T-helper 1 cell treated with Interleukin-12 subunit alpha and Interleukin-12 subunit beta and Interleukin-4 antibody, amounts not matched to agents 30 ng/mL and 1 ng/mL, for 36 hours (primary cell): Measurements from ENCODE around the gene CRIM1. TPM values are rescaled to one million over a fixed set of nuclear protein-coding genes. Genes with fewer than 3 reads are reported as not detected.

Source experiments
- intact Hi-C: fragments of 100-400 bp; cut with micrococcal nuclease; formaldehyde crosslinking; loops from one replicate; pipeline ENCODE4 v1.15.1; 2024
- total RNA-seq: library from RNA; stranded (reverse); gene quantifications from 2 replicates; pipeline ENCODE4 v1.2.3, GENCODE V29; 2022

CRIM1 gene
- total RNA-seq, 1 donor from 2014 or later: 11.4 TPM

DNA sequence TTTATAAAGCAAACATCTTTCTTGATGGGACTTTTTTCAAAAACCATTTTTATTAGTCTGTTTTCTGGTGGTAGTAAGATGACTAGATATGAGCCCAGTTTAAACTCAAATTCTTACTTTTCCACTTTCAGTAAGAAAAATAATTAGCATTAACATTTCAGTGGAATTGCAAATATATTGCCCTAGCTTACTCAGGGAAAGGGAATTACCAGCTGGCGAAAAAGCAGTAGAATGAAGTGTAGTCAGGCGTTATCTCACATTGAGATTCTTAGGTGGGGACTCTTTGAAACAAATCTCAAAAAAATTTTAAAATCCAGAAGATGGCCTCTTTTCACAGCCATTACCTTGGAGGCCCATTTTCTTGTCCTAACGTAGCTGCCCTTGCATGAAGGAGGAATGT is 65.8 kb downstream of the CRIM1 start:
- intact Hi-C loops: no loop called here

DNA sequence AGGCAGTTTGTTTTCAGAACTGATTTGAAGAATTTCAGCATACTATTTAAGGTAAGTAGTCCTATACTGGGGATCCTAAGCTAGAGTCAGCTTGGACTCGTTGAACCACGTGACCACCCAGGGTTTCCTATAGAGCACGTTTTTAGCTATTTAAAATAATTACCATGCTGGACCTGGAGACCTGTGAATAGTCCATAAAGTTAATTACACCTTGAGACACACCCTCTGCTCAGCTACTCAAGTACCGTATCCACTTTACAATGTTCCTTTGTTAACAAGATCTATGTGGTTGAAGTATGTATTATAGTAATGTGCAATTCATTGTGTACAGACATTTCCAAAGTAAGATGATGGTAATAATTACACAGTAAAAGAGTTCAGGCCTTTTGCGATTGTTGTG is 67.6 kb downstream of the CRIM1 start:
- intact Hi-C loops: no loop called here

DNA sequence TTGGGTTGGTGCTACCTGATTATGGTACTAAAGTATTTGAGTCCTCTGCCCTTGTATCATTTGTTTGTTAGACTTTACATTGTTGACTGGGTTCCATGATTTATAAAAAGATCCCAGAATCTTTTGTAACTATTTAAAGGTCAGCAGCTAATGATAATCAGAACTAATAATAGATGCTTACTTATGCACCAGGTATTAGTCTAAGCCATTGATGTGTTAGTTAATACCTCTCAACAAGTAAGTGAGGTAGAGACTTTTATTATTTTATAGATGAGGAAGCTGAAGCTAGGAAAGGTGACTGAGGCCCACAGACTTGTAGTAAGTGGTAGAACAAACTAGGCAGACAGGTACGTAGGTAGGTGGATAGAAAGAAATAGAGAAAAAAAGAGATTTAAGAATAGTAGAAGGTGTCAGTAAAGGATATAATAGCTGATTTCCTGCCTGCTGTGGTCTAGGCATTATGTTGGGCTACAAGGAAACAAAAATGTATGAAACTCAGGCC is 68.1 kb downstream of the CRIM1 start:
- intact Hi-C loops: no loop called here

DNA sequence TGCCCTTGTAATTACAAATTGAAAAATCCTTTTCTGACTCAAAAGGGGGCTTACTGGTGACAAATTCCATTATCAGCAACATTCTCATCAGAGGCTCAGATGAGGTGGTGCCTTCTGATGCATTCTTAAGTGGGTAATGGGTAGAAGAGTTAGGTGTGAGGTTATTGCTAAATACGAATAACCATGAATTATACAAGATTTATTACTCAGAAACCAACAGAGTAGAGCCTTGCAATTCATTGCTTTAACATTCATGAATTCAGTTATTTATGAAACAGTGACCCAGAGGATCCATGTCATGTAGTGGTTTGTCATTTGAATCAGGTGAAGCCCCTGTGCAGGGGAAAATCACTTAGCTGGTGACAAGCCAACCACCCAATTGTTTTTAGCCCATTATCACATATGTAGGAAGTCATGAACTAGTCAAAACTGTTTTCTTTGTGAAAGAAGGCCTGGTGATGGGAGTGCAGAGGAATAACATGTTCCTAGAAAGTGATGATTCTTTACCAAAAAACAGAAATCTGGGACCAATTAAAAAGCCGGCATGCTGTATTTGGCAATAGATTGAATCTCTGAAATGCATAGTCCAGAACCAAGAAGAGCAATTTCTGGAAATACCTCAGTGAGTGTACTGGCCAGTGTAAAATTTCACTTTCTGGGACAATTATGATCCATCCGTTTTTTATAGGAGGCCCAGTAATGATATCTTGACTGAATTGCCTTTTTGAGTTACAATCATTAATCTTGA is 70.2 kb downstream of the CRIM1 start:
- intact Hi-C loops: no loop called here

DNA sequence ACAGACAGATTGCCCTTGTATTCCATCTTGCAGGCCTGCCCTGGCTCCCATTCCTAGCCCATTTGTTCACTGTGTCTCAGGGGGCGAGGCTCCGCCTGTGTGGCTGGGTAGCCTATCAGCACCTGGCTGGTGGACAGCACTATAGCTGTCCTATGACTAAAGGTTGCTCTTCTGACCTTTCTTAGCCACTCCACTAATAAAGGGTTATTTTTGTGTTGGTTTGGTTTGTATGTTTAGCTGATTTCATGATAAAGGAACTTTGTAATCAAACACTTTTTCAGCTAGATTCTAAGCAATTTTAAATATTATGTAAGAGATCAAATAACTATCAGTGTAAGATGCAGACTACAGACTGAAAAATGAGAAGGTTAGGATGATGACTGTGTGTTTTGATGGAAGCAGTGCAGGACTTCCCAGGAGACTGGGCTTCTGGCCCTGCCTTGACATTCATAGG is 72.2 kb downstream of the CRIM1 start:
- intact Hi-C loops: no loop called here

DNA sequence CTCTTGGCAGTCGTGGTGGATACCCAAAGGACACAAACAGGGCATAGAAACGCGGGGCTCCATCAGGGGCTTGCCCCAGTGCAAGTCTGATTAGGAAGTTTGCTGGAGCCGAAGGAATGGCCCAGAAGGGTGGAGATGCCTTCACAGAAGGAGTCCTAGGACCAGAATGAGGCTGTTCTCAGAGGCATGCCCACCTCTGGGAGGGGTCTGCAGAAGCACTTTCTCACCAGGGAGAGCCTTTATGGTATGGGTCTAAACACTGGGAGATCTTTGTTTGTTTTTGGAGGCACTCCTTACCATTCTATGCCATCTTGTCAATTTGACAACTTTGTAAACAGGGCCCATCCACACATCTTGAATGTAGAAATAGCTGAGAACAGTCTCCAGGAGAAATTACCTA is 75.0 kb downstream of the CRIM1 start:
- intact Hi-C loops: no loop called here

DNA sequence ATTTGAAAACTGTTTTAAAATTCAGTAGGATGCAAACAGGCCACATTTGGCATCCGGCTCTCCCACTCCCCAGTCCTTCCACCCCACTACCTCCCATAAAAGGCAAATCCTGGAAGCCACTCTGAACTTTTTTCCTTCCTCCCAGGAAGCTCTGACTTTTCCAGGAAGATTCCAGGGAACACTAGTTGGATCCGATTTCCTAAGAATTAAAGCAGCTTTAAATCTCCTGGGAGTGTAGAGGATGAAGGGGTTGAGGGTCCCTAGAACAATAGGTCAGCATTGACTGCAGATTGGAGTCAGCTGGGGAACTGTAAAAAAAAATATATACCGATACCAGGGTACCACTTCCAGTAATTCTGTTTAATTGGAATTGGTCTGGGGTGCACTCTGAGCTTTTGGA is 76.9 kb downstream of the CRIM1 start:
- intact Hi-C loops: no loop called here

DNA sequence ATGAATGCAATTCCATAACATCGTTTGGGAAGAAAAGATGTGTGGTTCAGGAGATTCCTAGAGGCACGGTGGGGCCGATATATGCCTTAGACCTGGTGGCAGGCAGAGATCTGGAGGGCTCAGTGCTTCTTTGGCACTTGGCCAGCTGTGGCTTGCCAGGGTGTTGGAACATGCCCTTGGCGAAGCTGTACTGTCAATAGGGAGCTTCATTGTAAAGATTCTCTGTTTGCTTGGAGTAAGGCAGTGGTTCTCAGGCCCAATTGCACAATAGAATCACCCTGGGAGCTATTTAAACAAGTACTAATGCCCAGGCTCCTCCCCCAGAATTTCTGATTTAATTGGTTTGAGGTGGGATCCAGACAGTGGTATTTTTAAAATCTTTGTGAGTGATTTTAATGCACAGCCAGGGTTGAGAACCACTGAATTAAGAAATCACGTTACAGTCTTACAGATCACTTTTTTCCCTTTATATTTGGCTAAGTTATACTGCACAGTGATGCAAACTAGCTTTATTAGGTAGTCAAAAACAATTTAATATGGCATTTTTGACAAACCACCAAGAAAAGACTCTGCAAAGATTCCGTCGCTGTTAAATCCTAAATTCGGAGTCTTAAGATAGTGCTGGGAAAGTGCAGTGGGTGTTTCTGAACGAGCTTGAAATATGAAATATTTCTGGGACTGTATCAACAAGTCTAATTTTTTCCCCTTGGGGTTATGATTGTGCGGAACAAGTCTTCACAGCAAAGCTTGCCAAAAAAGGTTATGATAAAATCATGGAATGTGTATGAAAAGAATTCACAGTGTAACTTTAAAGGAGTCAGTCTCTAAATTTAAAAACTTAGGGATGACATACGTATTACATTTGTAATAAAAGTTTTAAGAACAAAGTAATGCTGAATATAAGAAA is 78.0 kb downstream of the CRIM1 start:
- intact Hi-C loops: no loop called here

DNA sequence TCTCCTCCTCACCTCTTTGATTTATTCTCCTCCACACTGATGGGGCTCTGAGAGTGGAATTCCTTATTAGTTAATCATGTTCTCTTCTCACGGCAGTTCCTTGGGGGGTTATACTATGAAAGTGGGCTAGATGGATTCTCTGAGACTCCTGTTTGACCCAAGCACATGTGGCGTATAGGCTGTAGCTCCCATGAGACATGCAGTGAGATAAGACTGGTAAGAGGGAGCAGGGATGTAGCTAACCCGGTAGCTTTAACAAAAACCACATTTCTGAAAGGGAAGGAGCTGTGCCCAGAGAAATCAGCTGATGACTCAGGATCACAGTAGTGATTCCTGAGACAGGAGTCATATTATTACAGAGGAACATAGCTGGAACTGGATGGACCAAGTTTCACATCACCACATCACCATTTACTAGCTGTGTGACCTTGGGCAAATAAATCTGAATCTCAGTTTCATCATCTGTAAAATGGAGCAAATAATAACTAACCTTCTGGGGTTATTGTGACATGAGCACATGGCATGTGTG is 82.9 kb downstream of the CRIM1 start:
- intact Hi-C loops: no loop called here

DNA sequence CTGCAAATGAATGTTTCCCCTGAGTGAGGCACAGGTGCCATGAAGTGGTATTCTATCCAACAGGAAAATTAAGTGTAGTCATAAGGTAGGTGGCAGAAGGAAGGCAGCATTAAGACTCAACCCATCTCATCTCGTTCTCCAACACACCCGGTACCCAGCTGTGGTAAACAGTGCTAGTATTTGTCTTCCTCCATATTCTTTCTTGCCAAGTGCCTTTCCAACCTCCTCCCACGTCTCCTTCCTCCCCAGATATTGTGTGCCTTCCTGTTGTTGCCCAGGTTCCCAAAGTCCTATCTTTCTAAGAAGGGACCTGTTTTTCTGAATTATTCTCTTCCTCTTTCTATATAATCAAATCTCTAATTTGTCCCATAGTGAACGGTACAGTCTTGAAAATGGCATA is 83.5 kb downstream of the CRIM1 start:
- intact Hi-C loops: no loop called here

DNA sequence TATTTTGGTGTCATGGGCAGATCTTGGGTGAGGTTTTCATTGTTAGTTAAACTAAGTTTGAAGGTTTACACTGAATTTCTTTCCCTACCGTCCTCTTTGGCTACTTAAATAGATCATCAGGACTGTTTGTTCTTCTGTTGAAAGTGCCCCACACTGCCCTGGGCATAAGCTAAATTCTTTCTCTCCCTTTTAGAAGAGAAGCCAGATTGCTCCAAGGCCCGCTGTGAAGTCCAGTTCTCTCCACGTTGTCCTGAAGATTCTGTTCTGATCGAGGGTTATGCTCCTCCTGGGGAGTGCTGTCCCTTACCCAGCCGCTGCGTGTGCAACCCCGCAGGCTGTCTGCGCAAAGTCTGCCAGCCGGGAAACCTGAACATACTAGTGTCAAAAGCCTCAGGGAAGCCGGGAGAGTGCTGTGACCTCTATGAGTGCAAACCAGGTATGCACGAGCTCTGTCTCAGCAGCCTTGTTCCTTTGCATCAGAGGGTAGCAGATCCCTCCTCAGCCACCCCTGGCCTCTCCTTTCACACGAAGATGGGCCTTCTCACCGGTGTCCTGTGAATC is 85.6 kb downstream of the CRIM1 start:
- intact Hi-C loops: no loop called here

DNA sequence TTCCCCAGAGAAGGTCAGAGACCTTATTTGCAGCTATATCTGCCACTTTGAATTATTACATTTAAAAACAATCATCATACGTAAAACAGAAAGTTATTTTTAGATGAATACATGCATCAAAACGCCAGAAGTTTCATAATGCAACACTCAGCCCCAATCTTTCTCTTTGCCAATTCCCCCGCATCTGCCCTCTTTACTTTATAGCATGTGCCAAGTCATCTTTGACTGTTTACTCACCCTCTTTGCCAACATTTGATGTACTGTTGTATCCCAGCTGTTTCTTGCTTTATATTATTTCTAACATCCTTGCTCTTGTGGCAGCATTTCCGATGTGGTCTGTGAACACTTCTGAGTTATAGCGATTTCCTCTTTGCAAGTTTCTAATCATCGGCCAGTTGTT is 86.2 kb downstream of the CRIM1 start:
- intact Hi-C loops: no loop called here

DNA sequence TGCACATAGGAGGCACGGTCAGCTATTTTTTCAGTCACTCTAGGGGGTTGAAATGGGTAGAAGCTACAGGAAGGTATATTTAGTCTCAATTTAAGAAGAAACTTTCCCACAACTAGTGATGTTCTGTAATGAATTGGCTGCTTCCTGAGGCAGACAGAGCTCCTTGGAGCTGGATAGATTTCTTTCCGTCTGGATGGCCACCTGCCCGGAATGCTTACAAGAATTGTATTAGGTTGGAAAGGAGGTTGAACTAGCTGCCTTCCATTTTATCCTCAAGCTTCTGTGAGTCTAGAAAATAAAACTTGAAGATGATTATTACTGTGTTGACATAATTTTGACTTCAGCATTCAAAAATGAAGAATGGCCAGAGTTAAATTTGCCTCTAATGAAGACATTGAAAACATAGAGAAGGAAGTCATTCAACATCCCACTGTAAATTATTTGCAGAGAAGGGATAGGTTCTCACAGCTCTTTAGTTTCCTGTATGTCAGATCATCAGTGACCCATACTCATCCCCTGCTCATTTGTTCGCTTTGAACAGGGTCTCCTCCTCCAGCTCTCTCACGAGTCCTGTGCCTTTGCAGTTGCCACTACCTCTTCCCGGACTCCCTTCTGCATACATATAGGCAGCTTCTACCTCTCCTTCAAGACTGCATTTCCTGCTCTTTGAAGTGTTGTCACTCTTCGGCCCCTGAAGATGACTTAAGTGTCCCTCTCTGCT is 88.8 kb downstream of the CRIM1 start:
- intact Hi-C loops: no loop called here

DNA sequence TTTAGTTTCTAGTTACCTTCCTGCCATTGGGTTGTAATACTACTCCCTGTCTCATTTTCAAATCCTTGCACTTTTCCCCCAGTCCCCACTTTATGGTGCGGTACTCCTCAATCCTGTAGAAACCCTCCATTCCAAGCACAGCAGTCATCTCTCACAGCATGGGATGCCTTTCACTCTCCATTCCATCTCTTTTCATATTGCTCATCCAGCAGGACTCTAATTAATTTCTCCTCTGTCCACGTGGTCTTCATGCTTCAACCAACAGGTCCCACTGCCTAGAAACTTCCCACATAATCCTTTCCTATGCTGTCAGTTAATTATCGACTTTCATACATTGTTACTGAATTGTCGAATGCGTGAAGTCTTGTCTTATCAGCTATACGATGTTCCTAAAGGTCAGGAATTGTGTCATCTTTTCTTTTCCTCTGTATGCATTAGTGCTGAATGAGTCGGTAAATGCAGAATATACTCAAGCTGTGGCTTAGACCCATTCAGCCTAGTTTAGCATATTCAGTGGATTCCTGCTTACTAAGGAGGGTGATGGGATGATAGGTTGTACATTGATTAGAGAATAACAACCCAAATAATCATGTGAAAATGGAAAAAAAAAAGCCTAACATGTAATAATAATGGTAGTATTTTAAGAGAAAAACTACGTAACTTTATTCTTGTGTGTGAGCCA is 89.7 kb downstream of the CRIM1 start:
- intact Hi-C loops: loop anchor here (1.0 kb wide), 1 partner anchor 48 kb away; no protein-coding TSS in a partner anchor

DNA sequence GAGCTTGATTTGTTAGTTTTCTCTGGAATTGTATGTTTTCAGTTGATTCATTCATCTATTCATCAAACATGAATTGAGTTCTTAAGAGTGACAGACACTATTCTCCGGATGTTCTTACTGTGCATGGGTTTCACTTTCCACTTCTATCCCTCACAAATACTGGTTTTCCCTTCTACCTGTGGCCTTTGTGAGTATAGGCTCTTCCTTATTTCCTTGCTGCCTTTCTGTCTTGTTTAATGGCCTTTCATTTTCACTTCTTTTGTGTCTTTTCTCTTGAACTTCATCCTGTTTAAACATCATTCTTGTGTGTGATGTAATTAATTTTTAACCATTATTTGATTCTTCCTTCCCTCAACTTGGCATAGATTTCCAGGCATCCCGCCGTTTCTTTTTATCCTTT is 90.7 kb downstream of the CRIM1 start:
- intact Hi-C loops: no loop called here

DNA sequence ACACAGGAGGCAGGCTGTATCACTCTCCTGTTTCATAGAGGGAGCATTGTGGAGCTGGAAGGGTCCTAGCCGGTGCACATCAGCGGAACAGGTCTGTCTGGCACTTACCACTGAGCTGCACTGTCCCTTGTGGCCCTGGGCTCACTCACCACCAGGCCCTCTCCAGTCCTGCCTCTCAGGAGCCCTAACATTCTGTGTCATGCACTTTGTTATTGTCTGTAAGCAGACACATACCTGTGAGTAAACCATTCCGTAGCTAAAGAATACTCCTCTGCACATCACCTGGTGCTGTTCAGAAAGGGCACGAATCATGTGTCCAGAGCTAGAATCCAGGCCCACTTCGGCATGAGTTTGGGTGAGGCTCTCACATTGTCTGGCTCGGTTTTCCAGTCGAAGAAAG is 93.6 kb downstream of the CRIM1 start:
- intact Hi-C loops: no loop called here

DNA sequence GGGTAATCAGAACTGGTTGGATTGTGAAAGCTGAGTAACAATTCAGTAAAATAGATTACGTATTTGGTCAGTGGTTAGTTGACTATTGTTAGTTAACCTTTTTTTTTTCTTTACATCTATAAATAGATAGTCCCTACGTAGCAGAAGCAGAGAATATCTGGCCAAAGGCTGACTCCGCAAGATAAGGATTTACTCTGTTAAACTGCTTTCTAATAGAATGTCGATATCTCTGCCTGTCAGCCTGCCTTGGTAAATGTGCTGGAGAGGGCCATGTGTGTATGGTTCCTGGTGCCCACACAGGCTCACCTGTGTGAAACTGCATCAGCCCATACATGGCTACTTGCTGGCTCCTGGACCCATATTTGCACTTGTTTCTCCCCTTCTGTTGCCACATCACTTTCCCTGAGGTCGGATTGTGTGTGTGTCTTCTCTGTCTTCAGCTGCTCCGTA is 94.4 kb downstream of the CRIM1 start:
- intact Hi-C loops: no loop called here

DNA sequence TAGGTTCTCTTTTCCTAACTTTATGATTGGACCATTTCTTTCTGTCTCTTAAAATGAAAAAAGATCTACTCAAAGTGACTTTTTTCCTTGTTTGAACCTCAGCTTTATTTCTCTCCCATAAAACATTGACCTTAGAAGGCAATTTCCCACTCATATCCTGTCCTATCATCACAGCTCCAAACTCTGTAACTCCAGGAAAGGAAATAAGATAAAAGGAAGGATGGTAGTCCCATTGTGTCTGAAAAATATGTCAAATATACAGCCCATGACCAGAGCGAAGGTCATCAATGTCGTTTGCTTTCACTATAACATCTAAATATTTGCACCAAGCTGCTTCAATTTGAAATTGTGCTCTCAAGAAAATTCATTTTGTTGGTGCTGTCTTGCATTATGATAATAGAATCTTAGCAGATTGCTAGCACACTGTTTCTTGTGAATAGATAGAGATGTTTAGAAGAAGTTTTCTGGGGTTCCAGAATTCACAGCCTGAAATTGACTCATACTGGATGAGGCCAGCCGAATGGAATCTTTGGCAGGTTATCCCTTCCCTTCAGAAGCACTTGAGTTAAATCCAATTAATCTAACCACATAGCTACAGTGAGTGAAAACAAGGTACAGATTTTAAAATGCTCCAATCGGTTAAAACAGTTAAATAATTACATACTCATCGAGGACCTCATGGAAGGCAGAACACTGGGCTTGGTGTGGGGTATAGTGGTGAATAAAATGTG is 95.1 kb downstream of the CRIM1 start:
- intact Hi-C loops: no loop called here

DNA sequence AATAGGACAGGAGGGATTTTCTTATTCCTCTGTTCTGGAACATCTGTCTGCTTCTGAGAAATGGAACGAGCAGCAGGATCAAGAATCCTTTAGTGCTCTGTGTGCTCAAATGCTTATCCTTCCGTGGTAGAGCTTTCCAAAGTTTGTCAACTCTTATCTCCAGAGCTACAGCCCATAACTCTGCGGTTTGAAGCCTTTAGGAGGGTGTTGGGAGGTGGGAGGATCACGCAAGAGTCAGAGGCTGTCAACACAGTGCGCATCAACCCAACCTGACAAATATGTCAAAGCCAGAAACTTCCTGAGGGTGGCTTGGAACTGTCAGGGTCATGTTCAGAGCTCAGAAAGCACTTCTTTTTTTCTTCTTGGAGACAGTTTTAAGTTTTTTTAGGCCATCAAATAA is 95.9 kb downstream of the CRIM1 start:
- intact Hi-C loops: no loop called here

DNA sequence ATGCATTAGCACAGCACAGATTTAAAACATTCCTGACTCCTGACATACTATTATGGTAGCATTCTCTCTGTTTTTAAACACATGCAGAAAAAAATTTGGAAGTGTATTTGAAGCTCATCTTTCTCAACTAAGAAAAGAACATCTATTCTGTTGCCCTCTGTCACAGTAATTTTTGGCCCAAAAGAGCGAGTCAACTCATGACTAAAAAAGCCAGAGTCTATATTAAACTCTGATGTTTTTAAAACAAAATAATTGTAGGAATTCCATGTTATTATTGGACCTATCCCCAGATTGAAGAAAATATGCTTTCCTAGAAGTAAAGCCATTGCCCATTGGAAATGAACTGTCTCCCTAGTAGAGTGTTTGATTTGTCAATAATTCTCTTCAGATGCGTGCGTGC is 96.7 kb downstream of the CRIM1 start:
- intact Hi-C loops: no loop called here
